Measurements from ENCODE around the gene RASGRP3. TPM values are rescaled to one million over a fixed set of nuclear protein-coding genes. Genes with fewer than 3 reads are reported as not detected.

The RASGRP3 gene
- total RNA-seq, 2 donors from 2014 or later = 0.73 to 21.0 TPM

- Histone ChIP-seq H3K4me3 (no peak overlapping the region), H3K27ac (no peak overlapping the region), H3K36me3 (no peaks in the 10 kb centered on the region), H3K9me3 (no peaks in the 10 kb centered on the region), H3K4me1 (replicated peaks) (no peaks in the 10 kb centered on the region), H3K27me3 (replicated peaks; ENCODE audit: insufficient read depth) (no peaks in the 10 kb centered on the region)
- TF ChIP-seq POLR2AphosphoS5 (IDR thresholded peaks at IDR 0.05) = no peak
- WGBS = 54% methylated on average over 2 of the region's 2 CpGs
- DNase-seq (ENCODE audit: low spot score) = no peak
- intact Hi-C loops (cut with DNase I) = no loop called here
These were observed 13.5 kb downstream of the RASGRP3 start for GRCh38 chr2:33489835-33490431.

- Histone ChIP-seq H3K4me3 (no peak overlapping the region), H3K27ac (no peak overlapping the region), H3K27me3 (replicated peaks; ENCODE audit: insufficient read depth) (no peaks in the 10 kb centered on the region), H3K9me3 (no peaks in the 10 kb centered on the region), H3K36me3 (no peaks in the 10 kb centered on the region), H3K4me1 (replicated peaks) (no peaks in the 10 kb centered on the region)
- TF ChIP-seq POLR2A (IDR thresholded peaks at IDR 0.05) = no peak
- no peak for TF ChIP-seq POLR2AphosphoS5 (IDR thresholded peaks at IDR 0.05)
- no peak for TF ChIP-seq CTCF (IDR thresholded peaks at IDR 0.05)
- WGBS = 65% methylated on average over 4 of the region's 4 CpGs
- intact Hi-C loops (cut with DNase I) = no loop called here
- DNase-seq (ENCODE audit: low spot score) = no peak
These were observed 15.1 kb downstream of the RASGRP3 start for GRCh38 chr2:33491441-33492084.

- H3K27ac ChIP-seq = no peak overlapping the region
- H3K4me1 ChIP-seq (replicated peaks) = no peaks in the 10 kb centered on the region
- H3K27me3 ChIP-seq (replicated peaks; ENCODE audit: insufficient read depth) = no peaks in the 10 kb centered on the region
- TF ChIP-seq CTCF (IDR thresholded peaks at IDR 0.05) (no peak), POLR2A (IDR thresholded peaks at IDR 0.05) (no peak), POLR2AphosphoS5 (IDR thresholded peaks at IDR 0.05) (no peak)
- DNase-seq (ENCODE audit: low spot score) = no peak
- 93% methylated on average over 6 of the region's 6 CpGs for WGBS
- intact Hi-C loops (cut with DNase I) = no loop called here
- H3K36me3 ChIP-seq = no peaks in the 10 kb centered on the region
- no peaks in the 10 kb centered on the region for H3K9me3 ChIP-seq
- H3K4me3 ChIP-seq = no peak overlapping the region
These were observed 16.1 kb downstream of the RASGRP3 start for GRCh38 chr2:33492399-33493134.

- Histone ChIP-seq H3K4me1 (replicated peaks) (no peaks in the 10 kb centered on the region), H3K36me3 (no peaks in the 10 kb centered on the region), H3K27ac (no peak overlapping the region), H3K9me3 (no peaks in the 10 kb centered on the region), H3K4me3 (no peak overlapping the region), H3K27me3 (replicated peaks; ENCODE audit: insufficient read depth) (no peaks in the 10 kb centered on the region)
- TF ChIP-seq CTCF (IDR thresholded peaks at IDR 0.05) = no peak
- TF ChIP-seq POLR2A (IDR thresholded peaks at IDR 0.05) = no peak
- TF ChIP-seq POLR2AphosphoS5 (IDR thresholded peaks at IDR 0.05) = no peak
- 85% methylated on average over 10 of the region's 10 CpGs for WGBS
- intact Hi-C loops (cut with DNase I) = no loop called here
- no peak for DNase-seq (ENCODE audit: low spot score)
These were observed 17.8 kb downstream of the RASGRP3 start for GRCh38 chr2:33494155-33494779.

- Histone ChIP-seq H3K36me3 (no peaks in the 10 kb centered on the region), H3K27me3 (replicated peaks; ENCODE audit: insufficient read depth) (no peaks in the 10 kb centered on the region), H3K27ac (no peak overlapping the region), H3K4me1 (replicated peaks) (no peaks in the 10 kb centered on the region), H3K4me3 (no peak overlapping the region), H3K9me3 (no peaks in the 10 kb centered on the region)
- no peak for TF ChIP-seq POLR2AphosphoS5 (IDR thresholded peaks at IDR 0.05)
- no peak for TF ChIP-seq CTCF (IDR thresholded peaks at IDR 0.05)
- TF ChIP-seq POLR2A (IDR thresholded peaks at IDR 0.05) = no peak
- intact Hi-C loops (cut with DNase I) = no loop called here
- WGBS = 81% methylated on average over 8 of the region's 8 CpGs
- no peak for DNase-seq (ENCODE audit: low spot score)
These were observed 18.6 kb downstream of the RASGRP3 start for GRCh38 chr2:33494877-33495641.
